ENCODE measurements around the gene SFI1.

GRCh38 chr22:31577711-31578110 is 81.4 kb downstream of the SFI1 start:
- TF ChIP-seq RAD21 (IDR thresholded peaks at IDR 0.05; ENCODE audit: low read depth) = no peak
- no peak for TF ChIP-seq CREB1 (IDR thresholded peaks at IDR 0.05; ENCODE audit: low read depth)
- no peak for TF ChIP-seq MAX (IDR thresholded peaks at IDR 0.05)
- TF ChIP-seq YY1 (IDR thresholded peaks at IDR 0.05; ENCODE audit: low read depth) = no peak
- TF ChIP-seq EP300 (IDR thresholded peaks at IDR 0.05; ENCODE audit: borderline replicate concordance) = no peak
- TF ChIP-seq EGR1 (IDR thresholded peaks at IDR 0.05) = no peak
- TF ChIP-seq TAF1 (IDR thresholded peaks at IDR 0.05; ENCODE audit: low read depth) = no peak
